Retinal pigment epithelial cell (primary cell): ENCODE data around the gene DAZAP2.
"Not testable (repeated sequence)": the region's sequence is repeated elsewhere in the genome, so short reads cannot be mapped to it uniquely, and the experiment has no call there.

ENCODE experiments used
- DNase-seq: peaks from one replicate; pipeline ENCODE4 v3.0.0-alpha.2; 2010; ENCODE audit warnings: low read depth
- H3K4me3 ChIP-seq: 2 replicates; pipeline ENCODE4 v1.5.1; 2011; ENCODE audit warnings: mild to moderate bottlenecking, low read length, control low read depth, moderate library complexity
- TF ChIP-seq, protein P1 (sequence below): conservative IDR thresholded peaks from 2 replicates; pipeline ENCODE4 v1.5.1; 2011; ENCODE audit warnings: low read depth, low read length, control low read depth, inconsistent platforms

Gene DAZAP2

DNA sequence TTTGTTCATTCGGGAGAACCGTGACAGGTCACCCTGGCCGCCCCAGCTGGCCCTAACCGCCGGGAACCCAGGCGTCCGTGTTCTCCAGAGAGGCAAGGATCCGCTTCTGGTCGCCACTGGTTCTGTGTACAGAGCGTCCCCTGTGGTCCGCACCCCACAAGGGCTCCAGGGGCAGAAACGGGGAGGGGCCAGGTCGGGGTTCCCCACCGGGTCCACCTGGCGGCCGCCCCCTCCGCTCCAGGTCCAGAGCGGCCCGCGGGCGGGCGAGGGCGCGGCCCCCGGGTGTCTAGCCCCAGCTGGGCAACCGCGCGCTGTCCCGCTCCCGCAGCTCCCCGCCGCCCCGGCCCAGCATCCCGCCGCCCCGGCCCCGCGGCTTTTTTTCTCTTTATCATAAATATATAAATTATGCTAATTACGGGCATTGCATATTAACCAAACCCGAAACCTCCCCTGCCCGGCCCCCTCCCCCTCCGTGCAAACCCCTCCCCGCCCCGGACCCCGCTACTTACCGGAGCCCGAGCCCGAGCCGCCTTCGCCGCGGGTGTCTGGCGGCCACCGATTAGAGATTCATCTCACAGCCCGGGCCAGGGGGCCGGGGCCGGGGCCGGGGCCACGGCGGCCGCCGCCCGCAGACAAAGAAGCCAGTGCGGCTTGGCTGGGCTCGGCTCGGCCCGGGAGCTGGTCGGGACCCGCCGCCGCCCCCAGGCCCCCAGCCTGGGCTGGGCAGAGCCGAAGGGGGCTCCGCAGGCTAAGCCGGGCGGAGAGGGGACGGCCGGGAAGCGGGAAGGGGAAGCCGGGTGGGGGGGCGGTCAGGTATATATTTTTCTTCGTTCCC lies 21.3 kb upstream of the DAZAP2 start:
- no peak for DNase-seq
- TF ChIP-seq, protein P1, sequence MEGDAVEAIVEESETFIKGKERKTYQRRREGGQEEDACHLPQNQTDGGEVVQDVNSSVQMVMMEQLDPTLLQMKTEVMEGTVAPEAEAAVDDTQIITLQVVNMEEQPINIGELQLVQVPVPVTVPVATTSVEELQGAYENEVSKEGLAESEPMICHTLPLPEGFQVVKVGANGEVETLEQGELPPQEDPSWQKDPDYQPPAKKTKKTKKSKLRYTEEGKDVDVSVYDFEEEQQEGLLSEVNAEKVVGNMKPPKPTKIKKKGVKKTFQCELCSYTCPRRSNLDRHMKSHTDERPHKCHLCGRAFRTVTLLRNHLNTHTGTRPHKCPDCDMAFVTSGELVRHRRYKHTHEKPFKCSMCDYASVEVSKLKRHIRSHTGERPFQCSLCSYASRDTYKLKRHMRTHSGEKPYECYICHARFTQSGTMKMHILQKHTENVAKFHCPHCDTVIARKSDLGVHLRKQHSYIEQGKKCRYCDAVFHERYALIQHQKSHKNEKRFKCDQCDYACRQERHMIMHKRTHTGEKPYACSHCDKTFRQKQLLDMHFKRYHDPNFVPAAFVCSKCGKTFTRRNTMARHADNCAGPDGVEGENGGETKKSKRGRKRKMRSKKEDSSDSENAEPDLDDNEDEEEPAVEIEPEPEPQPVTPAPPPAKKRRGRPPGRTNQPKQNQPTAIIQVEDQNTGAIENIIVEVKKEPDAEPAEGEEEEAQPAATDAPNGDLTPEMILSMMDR = peak; percentile 35
- H3K4me3 ChIP-seq = peak overlapping the region; percentile 75

DNA sequence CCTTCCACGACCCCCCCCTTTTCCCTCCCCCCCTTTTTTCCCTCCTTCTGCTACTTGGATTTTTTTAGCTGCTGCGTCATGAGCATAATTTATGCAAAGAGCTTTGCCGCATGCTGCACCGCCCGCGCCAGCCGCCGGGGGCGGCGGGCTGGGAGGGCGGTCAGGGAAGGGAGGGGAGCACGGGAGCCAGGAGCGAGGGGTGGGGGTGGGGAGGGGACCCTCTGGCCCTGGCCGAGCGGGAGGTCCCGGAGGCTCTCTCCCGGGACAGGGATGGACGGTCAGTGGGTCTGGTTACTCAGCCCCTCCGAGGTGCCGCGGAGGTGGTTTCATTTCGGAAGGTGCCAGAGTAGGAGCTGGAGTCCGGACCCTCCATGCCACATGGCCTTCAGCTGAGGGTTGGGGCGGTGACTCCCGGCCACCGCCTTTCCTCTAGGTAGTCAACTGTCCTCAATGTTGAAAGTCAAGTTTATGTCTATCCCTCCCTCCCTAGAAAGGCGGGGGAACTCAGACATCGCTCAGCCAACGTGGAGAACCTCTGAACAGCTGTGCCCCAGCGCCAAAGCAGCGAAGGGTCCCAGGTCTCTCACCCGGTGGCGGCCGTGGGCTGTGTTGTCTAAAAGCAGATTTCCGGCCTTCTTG lies 20.5 kb upstream of the DAZAP2 start, which contains the start of gene POU6F1:
TSS of gene POU6F1 (minus strand) at position 95 of the 639 bp plus-strand sequence. CDS start 11,226 bp downstream, outside the sequence.
- no peak for DNase-seq
- H3K4me3 ChIP-seq = peak within 1 kb of the TSS; percentile 75
- TF ChIP-seq, protein P1 = peak; percentile 56

DNA sequence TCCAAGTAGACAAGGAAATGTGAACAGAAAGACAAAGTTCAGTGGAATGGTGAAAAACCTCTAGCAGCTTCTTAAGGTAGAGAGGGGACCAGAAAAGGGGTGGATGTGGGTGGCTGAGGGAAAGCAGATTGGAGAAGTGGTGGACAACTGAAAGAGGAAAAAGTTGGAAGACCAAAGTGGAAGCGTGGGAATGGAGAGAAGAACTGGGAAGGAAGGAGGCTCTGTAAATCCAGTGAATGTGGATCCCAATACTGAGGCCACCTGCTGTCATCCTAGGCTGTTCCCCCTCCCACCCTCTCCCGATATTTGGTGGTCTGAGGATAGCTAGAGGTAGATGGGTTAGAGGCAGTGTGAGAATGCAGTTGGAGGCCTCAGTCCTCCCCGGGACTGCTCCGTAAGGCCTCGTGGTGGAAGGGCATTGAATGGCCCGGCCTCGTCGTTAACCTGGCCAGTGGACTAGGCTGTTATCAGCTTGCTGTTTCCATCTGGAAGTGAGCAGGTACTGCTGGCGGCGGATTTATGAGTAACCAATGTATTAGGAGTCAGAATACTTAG lies 19.9 kb upstream of the DAZAP2 start:
- peak overlapping the region; percentile 75 for H3K4me3 ChIP-seq
- DNase-seq = no peak
- TF ChIP-seq, protein P1 = no peak

DNA sequence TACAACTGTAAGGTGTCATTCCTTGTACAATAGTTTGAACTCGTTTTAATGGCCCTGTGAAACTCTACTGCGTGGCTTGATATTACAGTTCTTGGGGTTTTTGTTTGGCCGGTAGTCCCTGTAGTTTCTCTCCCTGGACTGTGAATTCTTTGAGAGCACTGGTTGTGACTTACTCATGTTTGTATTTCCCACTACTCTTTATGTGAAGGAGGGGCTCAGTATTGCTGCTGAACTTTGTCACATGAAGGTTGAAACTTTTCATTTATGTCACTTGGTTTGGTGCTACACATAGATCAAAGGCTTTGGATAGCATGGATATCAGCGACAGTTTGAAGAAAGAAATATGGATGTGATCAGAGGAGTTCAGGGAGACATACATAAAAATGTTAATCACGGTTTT lies 19.3 kb upstream of the DAZAP2 start:
- TF ChIP-seq, protein P1 = no peak
- no peak overlapping the region for H3K4me3 ChIP-seq
- DNase-seq = no peak

DNA sequence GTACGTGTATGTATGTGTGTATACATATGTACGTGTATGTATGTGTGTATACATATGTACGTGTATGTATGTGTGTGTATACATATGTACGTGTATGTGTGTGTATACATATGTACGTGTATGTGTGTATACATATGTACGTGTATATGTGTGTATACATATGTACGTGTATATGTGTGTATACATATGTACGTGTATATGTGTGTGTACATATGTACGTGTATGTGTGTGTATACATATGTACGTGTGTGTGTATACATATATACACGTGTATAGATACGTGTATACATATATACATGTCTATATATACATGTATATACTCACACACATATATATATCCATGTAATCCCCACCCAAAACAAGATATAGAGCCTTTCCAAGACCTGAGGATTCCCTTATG lies 18.8 kb upstream of the DAZAP2 start:
- not testable (repeated sequence) for H3K4me3 ChIP-seq, DNase-seq

DNA sequence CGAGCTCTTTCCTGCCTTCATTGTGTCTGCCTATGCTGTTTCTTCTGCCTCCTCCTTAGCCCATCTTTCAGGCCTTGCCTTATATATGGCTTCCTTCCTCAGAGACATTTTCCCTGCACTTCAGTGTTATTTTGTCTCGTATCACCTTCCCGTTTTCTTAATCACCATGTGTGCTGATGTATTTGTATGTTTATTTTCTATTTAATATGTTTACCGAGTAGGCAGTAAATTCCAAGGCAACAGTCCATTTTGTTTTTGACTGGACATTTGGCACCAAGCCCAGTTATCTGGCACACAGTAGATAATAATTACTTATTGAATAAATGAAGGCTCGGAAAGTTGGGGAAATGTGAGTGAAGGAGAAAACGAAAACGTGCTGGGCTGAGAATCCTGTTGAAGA lies 16.2 kb upstream of the DAZAP2 start:
- TF ChIP-seq, protein P1 = no peak
- no peak overlapping the region for H3K4me3 ChIP-seq
- no peak for DNase-seq

DNA sequence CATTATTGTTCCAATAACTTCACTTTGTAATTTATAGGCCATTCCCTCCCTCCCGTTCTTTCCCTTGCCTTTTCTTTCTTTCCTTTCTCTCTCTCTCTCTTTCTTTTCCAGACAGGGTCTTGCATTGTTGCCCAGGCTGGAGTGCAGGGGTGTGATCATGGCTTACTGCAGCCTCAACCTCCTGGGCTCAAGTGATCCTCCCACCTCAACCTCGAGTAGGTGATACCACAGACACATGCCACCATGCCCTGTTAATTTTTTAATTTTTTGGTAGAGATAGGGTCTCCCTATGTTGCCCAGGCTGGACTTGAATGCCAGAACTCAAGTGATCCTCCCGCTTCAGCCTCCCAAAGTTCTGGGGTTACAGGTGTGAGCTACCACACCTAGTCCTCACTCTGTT lies 14.0 kb upstream of the DAZAP2 start:
- DNase-seq = no peak
- no peak overlapping the region for H3K4me3 ChIP-seq
- TF ChIP-seq, protein P1 = no peak
